Superior temporal gyrus (tissue), 1 donor: ENCODE data around the gene PC.

Experiments used
- DNase-seq: peaks from one replicate; pipeline ENCODE4 v3.0.0-alpha.2; 2016; ENCODE audit errors: extremely low spot score

Gene PC

DNA sequence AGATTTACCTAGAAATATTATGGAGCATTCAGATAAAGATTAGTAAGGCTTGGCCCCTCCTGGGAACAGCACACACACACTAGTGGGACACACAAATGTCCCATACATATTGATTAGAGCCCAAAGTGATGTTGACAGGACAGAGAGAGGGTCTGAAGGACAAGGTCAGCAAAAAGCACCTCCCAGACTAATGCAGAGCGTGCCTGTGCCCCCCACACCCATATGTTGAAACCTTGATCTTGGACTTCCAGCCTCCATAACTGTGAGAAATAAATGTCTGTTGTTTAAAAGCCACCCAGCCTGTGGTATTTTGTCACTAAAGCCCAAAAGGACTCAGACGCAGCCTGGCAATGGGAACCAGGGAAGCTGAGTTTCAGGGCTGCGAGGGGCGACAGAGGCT lies 73.7 kb downstream of the PC start:
- no peak for DNase-seq

DNA sequence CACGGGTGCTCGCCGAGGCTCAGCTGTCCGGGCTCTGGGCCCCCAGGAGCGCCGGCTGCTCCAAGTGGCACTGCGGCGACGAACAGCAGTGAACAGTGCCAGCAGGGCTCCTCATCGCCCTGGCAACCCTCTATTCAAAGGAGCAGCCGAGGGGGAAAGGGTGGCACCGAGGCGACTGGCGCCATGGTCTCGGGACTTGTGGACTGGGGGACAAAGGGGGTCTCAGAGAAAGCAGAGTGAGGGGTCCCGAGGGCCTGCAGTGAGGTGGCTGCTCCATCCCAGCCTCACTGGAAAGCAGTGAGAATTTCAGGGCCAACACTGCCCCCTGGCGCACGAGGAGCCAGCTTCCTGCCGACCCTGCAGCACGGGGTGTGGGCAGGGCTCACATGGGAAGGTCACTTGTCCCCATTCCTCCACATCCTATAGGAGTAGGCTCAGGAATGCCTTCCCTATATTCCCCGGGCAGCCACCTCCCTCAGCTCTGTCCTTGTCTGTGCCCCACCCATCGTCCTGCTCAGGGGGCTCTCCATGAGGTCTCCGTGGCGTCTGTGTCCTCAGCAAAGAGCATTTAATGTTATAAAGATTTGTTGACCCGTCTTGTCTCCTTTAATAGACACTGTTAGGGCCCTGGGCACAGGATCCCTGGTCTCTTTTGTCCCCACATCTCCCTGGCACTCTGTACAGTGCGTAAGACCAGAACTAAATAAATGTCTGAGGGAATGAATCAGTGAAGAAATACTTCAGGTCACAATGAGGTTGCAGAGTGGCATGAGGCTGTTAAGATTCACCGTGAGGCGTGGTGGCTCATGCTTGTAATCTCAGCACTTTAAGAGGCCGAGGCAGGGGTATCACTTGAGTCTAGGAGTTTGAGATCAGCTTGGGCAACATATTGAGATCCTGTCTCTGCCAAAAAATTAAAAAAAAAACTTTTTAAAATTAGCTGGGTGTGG lies 74.9 kb downstream of the PC start:
- DNase-seq: peak; percentile 90

DNA sequence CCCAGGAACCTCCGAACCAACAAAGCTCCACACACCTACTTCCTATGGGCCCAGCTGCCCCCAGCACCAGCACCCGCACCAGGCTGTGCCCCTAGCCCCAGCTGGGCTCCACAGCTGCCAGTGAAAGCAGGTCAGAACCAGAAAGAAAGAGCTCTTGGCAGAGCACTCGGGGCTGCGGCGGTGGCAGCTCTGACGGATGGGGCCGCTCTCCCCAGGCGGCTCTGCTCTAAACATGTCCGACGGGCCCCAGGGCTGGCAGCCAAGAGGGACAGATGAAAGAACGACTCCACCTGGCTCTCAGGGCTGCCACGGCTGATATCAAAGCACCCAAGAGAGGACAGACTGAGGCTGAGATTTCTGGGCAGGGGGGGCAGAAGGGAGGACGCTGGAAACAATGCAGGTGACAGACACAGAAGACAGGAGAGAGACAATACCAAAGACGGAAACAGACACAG lies 75.6 kb downstream of the PC start:
- DNase-seq: peak; percentile 44

DNA sequence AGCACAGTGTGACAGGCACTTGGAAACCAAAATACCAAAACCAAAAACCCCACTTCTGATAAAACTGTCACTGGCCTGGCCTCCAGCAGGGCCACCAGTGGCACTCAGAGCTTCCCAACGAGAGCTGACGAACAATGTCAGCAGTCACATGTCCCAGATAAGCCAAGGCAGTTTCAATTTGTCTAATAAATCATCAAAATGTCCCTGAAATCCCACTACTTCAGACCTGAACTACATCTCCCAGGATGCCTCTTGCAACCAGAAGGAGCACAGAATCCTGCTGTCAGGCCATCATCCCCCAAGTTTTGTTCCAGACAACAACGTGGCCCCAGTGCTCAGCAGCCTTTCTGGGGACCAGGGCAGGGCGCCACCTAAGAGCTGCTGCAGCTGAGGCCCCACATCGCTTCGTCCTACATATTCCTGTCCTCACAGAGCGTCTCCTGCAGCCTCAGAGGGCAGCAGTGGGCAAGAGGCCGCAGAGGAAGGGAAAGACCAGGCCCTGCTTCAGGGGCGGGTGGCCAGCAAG lies 76.2 kb downstream of the PC start:
- peak; percentile 55 for DNase-seq

DNA sequence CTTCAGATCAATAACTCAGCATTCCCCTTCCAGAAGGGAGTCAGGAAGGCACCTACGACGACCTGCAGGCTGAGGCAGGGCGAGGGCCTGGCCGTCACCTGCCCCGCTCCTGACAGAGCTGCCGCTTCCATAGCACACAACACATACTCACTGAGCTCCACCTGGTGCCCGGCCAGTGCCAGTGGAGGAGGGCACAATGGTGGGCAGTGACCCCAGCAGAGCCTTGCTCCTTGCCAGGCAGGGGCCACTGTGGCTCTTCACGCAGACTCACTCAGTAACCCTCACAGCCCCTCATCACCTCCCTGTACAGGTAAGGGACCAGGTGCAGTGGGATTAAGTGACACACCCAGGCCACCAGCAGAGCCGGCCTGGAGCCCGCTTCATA lies 76.7 kb downstream of the PC start:
- DNase-seq: no peak

DNA sequence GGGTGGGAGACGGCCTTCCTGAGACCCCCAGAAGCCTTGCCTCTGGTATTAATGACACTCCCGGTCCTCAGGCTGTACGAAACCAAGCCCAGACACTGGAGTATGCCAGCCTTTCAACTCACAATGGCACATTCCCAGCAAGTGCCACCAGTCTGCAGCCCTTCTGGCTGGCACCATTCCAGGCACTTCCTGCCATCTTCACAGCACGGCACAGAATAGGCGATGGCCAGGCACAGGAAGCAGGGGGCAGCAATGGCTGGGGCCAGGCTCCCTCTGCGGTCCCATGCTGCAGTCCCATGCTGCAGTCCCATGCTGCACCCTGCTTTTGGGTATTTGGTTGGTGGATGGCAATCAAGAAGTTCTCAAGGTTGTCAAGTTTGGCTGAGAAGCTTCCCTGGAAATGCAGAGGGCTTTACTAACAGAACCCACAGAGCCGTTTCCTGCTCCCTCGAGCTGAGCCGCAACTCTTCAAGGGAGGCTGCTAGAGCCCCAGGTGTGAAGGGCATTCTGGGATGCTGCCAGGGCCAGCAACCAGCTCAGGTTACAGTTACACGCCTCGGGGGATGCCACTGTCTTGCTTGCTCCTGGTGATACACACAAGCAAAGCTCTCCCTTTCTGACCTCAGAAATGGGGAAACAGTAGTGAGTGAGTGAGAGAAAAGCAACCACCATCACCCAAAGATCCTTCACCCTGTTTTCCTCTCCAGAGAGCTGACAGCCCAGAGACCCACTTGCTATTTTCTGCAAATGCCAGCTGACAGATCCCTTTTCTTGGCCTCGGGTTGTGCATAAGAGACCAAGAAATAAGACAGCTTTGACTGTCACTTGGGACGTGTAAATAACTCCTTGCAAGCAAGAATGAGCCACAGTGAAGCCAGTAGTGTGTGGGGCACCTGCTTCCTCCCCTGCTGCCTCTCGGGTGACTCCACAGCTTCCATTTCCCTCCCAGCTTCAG lies 77.4 kb downstream of the PC start:
- DNase-seq: no peak

DNA sequence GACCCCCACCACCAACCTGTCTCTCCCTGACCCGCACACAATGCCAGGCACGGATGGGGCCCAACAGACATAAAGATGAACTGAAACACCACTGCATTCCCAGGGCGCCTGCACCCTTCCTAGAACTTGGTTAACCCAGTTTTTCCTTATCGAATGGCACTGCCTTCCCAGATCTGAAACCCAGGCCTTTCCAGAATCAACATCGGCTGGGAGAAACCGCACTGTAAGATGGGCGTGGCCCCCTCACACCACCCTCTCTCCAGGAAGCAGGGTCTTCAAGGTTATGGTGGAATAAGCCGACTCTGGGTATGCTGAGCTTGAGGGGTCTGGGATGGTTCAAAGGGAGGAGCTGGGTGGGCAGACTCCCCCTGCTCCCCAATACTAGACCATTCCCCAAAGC lies 78.2 kb downstream of the PC start:
- no peak for DNase-seq

DNA sequence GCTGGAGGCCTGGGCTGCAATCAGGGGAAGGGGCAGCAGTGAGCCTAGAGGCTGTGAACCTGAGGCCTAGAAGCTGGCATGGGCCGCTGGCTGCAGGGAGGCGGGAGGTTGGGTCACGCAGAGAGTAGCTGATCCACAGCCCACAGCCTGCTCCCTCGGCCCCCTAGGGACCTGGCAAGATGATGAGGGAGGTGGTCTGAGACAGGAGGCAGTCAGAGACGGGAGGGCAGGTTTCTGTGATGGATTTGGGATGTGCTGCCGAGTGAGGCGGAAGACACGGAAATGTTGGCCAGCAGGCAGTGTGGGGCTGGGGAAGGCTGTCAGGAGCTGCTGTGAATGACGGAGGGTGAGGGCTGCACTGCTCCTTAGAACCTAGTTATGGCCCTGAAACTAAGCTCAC lies 78.6 kb downstream of the PC start:
- no peak for DNase-seq

DNA sequence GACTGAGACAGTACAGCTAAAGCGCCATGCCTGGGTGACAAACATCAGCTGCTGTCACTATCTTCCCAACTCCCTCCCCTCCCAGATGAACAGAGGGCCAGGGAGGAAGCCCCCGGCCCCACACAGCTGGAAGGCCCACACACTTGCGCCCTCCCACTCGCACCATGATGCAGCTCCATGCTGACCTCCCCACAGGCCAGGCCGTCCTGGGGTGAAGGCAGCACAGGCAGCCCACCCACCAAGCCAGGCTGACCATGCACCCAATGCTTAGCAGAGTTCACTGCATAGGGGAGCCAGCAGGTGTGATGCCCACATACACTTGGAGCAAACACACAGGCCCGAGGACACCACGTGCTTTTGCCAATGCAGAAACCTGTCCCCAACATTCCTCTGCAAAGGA lies 79.2 kb downstream of the PC start:
- no peak for DNase-seq

DNA sequence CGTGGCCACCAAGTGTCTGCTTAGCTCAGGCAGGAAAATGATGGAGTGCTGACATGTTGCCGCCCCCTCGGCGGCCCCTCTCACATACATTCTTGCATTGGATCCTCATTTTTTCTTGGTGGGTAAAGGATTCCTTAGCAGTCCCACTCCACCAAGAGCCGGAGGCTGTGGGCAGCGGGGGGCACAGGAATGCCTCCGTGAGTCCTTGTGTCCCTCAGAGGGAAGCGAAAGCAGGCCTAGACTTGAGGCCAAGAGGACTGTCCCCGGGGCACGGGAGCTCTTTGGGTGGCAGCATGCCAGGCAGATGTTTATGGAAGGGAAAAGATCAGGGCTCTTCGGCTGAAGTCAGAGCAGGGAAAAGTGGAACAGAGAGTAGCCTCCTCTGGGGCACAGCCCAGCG lies 79.7 kb downstream of the PC start:
- no peak for DNase-seq

DNA sequence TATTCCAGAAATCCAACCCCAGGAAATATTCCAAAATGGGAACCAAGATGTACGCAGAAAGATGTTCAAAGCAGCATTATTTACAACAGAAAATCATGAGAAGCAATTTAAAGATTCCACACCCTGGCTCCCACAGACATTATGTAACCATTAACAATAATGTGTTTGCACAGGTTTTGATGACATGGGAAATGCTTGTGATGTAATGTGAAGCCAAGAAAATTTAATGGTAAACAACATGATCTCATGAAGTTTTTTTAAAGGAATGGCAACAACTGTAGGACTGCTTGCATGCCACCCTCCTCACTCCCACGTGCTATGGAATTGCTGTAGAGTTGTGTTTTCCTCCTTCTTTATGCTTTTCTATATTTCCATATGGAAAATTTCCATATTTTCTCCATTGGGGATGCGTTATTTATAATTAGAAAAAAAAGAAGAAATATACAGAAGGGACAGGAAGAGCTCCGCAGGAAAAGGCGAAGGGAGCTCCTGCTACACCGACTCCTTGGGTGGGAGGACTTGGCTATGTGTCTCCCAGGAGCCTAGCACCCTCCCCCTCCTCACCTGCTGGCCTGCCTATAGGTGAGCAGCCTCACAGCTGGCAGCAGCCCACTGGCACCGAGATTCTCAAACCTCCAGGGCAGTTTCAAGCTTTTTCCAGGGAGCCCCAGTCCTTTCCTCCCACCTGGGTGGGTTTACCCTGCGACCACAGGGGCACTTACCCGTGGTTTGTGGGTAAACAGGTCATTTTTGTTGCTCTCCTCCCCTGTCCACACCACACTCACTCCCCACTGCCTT lies 80.4 kb downstream of the PC start:
- no peak for DNase-seq

DNA sequence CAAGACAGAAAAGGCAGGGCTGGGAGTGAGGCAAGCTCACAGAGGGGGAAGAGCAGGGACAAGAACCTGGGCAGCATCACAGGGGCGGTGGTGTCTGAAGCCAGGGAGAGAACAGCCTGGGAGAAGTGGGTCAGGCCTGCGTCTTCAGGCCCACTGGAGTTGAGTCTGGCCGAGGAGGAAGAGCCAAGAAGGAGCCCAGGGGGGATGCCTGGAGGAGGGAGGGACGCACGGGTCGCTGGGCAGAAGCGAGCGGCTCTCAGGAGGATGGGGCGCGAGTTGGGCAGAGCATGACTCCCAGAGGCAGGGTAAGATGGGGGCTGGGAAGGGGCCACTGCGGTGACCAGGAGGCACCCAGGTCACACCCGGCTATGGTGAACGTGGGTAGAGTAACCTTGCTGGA lies 82.8 kb downstream of the PC start:
- no peak for DNase-seq

DNA sequence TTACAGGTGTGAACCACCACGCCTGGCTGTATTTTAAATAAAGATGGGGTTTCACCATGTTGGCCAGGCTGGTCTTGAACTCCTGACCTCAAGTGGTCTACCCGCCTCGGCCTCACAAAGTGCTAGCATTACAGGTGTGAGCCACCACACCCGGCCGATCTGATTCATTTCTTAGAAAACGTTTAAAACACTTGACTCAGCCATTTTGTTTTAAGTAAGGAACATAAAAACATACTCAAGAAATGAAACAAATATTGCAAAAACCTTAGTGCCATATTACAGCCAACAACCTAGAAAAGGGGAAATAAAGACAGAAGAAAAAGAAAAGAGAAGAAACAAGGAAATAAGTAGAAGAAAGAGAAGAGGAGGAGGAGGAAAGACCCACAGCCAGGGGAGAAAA lies 84.0 kb downstream of the PC start:
- DNase-seq: no peak

DNA sequence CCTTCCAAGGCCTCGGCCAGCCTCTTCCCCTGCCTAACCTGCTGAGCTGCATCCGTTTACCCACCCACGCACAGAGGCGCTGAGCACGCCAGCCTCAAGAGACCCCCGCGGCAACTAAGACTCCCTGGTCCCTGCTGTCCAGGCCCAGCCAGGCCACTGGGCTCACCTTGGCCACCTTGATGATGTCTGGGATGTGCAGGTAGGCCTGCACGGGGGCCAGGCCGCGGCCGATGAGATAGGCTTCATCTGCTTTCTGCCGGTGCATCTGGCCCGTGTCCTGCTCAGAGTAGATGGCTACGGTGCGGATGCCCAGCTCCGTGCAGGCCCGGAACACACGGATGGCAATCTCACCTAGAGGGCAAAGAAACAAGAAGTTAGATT lies 86.7 kb downstream of the PC start:
- no peak for DNase-seq

DNA sequence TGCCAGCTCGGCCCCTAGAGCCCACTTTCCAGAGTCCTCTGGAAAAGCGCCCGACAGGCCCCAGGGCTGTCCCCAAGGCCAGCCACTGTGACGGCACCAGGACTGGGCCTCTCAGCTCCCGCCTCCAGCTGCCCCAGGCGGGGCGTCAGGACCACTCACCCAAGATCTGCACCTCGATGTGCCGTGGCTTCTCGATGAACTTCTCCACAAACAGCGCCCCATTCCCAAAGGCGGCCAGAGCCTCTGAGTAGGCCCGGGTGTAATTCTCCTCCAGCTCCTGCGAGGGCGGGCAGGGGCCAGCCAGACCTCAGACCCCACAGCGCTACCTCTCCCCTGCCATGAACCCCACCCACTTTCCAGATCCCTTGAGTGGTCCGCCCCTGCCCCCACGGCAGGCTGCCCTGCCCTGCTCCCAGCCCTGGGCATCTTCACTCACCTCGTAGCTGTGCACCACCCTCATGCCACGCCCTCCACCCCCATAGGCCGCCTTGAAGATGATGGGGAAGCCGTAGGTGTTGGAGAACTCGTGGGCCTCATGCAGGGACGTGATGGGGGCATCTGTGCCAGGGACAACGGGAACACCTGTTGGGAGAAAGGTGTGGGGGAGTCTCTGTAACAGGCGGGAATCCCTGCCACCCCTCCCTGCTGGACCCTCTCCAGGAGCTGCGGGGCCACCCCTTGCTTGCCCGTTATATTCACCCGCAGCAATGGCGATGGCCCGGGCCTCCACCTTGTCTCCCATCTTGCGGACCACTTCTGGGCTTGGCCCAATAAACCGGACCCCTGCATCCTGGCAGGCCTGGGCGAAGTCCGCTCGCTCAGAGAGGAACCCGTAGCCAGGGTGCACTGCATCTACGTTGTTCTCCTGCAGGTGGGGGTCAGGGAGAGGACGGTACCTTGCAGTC lies 87.3 kb downstream of the PC start:
- no peak for DNase-seq

DNA sequence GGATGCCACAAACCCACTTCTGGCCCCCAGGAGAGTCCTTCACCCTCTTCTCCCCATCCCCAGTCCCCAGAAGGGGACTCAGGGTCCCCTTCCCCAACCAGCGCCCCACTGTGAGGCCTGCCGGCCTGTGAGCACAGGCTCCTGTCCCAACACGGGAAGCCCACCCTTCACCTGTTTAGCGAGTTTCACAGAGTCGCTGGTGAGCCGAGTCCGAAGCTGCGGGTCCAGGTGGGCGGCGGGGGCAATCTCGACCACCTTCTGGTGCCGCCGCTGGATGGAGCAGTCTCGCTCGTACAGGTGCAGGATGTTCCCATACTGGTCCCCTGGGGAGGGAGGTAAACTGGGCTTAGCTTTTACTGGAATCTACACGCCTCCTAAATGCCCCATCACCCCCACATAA lies 88.1 kb downstream of the PC start:
- no peak for DNase-seq

DNA sequence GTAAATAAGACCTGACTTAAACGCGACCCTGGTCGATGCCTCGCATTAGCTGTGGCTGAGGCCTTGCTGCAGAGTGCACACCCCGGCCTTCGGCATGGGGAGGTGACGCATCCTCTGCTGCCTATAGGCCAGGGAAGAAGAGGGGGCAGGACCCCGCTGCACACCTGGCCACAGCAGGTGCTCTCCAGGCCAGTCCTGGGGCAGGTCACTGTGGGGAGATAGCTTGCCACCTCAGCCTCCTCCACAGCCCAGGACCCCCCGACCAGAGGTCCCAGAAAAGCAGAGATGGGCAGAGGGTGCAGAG lies 88.7 kb downstream of the PC start:
- no peak for DNase-seq

DNA sequence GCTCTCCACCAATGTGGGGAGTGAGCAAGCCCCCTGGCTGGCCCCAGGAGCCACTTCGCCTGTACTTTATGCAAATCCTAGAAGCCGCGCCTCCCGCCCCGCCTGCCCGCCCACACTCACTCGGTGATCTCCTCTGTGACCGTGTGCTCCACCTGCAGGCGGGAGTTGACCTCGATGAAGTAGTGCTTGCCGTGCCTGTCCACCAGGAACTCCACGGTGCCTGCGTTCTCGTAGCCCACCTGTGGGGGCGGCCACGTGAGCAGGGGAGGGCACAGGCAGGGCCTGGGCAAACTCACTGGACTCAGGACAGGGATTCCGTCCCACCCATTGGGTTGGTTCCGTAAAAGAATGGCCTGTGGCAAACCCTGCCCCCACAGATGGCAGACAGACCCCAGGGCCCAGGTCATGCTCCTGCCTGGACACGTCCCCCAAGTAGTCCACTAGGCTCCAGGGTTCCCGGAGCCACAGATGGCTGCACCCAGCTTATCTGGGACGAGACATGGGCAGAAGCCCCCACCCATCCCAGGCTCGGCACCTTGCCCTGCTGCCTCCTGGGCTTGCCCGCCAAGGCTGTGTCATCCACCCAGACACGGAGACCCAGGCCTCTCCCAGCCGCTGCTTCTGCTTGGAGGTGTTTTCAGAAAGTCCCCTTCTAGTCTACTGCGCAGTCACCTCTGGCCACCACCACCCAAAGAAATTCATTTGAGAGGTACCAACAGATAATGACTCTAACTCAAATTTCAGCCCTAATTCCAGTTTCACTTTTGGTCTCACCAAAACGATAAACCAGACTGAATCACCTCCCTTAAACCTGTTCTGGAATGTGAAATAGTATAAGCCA lies 89.2 kb downstream of the PC start:
- no peak for DNase-seq

DNA sequence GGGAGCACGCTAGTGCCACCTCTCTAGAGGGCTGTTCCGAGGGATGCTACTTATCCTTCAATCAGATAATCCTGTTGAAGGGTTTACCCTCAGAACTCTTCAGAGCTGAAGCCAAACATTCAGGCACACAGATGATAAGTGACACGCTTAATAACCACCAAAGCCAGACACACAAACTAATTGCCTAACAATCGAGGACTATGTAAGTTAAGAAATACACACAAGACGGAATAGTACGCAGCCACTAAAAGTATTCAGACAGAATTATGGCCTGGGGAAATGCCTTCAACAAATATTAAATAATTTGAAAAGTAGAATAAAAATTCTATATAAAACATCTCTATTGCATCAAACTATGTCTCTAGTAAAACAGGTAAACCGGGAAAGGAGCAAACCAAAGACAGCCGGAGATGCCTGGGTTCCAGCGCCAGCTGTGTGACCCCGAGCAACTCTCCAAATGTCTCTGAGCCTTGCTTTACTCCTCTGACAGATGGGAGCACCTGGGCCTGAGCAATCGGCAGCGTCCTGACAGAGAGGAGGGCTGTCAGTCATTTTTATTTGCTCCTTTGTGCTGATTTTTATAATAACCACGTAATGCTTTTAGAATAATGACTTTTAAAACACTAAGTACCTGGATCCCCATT lies 90.0 kb downstream of the PC start:
- DNase-seq: no peak
